Neural crest cell (in vitro differentiated cells): ENCODE results near the gene HMGN5. TPM values are rescaled to one million over a fixed set of nuclear protein-coding genes. Genes with fewer than 3 reads are reported as not detected.

Experiments used
- DNase-seq: peaks from one replicate; pipeline ENCODE4 v3.0.0; 2021; ENCODE audit warnings: low read depth, mixed read lengths, low spot score
- H3K27ac Mint-ChIP-seq: one replicate; pipeline ENCODE4 v1.8.0; 2021; ENCODE audit warnings: mild to moderate bottlenecking, mixed read lengths; ENCODE audit not compliant: unreplicated experiment
- H3K27me3 Mint-ChIP-seq: 2 replicates; pipeline ENCODE4 v1.8.0; 2021; ENCODE audit warnings: low read depth, mild to moderate bottlenecking, mixed read lengths
- H3K36me3 Mint-ChIP-seq: 2 replicates; pipeline ENCODE4 v1.8.0; 2021; ENCODE audit warnings: low read depth, mild to moderate bottlenecking, mixed read lengths
- H3K4me1 Mint-ChIP-seq: 2 replicates; pipeline ENCODE4 v1.8.0; 2021; ENCODE audit warnings: mixed read lengths
- H3K4me3 Mint-ChIP-seq: one replicate; pipeline ENCODE4 v1.8.0; 2021; ENCODE audit warnings: mild to moderate bottlenecking, mixed read lengths
- H3K9me3 Mint-ChIP-seq: 2 replicates; pipeline ENCODE4 v1.8.0; 2021; ENCODE audit warnings: mixed read lengths
- CTCF ChIP-seq: fragments of 200-600 bp; sonication (generic); conservative IDR thresholded peaks from 2 replicates; pipeline ENCODE4 v1.5.0; 2021; ENCODE audit warnings: antibody characterized with exemption, mild to moderate bottlenecking
- total RNA-seq: library from RNA; stranded (reverse); gene quantifications from 2 replicates; pipeline ENCODE4 v1.2.1, GENCODE V29; 2021

The HMGN5 gene
- total RNA-seq, 1 donor from 2014 or later, result 5.0 TPM

DNA sequence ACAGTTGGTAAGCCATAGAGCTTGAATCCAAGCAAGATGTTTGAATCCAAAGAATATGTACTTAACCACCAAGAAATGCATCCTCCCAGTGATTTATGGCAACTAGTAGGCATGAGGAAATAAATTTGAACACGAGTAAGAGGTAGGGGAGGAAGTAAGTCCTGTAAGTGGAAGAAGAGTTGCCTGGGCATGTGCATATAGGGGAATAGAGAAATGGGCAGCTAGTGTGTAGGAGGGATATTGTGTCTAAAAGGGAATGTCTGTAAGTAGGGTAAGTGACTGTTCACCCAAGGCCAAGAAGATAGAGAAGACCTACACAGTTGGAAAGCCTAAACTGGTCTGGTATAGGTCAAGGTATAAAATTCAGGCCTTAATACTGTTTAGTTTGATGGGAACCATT is 4.8 kb upstream of the HMGN5 start:
- TF ChIP-seq CTCF, result no peak
- Mint-ChIP-seq H3K4me3 (no peak overlapping the region), H3K27me3 (no peaks in the 10 kb centered on the region), H3K27ac (no peak overlapping the region), H3K4me1 (peaks cover 22% of the 10 kb centered on the region), H3K9me3 (peaks cover 17% of the 10 kb centered on the region), H3K36me3 (peaks cover 25% of the 10 kb centered on the region)
- DNase-seq, result no peak

- no peak overlapping the region for H3K4me3 Mint-ChIP-seq
- H3K9me3 Mint-ChIP-seq, result peaks cover 14% of the 10 kb centered on the region
- no peak for DNase-seq
- no peaks in the 10 kb centered on the region for H3K27me3 Mint-ChIP-seq
- no peak overlapping the region for H3K27ac Mint-ChIP-seq
- peaks cover 19% of the 10 kb centered on the region for H3K36me3 Mint-ChIP-seq
- H3K4me1 Mint-ChIP-seq, result peaks cover 29% of the 10 kb centered on the region
- no peak for TF ChIP-seq CTCF
Observed at GRCh38 chrX:81205551-81205950, 3.8 kb upstream of the HMGN5 start.

DNA sequence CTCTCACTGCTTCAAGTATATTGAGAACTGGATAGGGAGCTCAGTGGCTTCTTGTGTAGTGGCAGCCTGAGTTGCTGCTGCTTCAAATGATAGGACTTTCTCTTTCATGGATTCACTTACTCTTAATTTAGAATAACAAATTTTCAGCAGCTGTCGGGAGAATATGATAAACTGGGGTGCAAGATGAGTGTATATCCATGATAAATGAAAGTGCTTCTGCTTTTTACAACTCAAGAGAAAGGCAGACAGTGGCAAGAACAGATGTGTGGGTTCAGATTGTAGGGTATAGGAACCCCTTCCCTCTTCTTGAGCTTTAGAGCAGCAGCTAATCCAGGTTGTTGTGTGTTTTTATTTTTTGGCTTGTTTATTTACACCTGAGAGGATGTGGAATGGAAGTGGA is 1.2 kb upstream of the HMGN5 start:
- Mint-ChIP-seq H3K9me3 (peaks cover 12% of the 10 kb centered on the region), H3K4me1 (peaks cover 29% of the 10 kb centered on the region), H3K4me3 (peak overlapping the region; percentile 93), H3K36me3 (peaks cover 17% of the 10 kb centered on the region), H3K27me3 (no peaks in the 10 kb centered on the region), H3K27ac (peak overlapping the region; percentile 40)
- no peak for TF ChIP-seq CTCF
- no peak for DNase-seq

GRCh38 chrX:81202456-81202819 is 725 bp upstream of the HMGN5 start:
- peak overlapping the region; percentile 98 for H3K27ac Mint-ChIP-seq
- peaks cover 11% of the 10 kb centered on the region for H3K9me3 Mint-ChIP-seq
- peak overlapping the region; percentile 93 for H3K4me3 Mint-ChIP-seq
- DNase-seq, result no peak
- peaks cover 14% of the 10 kb centered on the region for H3K36me3 Mint-ChIP-seq
- H3K27me3 Mint-ChIP-seq, result no peaks in the 10 kb centered on the region
- TF ChIP-seq CTCF, result no peak
- peaks cover 29% of the 10 kb centered on the region for H3K4me1 Mint-ChIP-seq

- Mint-ChIP-seq H3K27ac (peak overlapping the region; percentile 98), H3K4me3 (peak overlapping the region; percentile 93), H3K9me3 (peaks cover 6% of the 10 kb centered on the region), H3K27me3 (no peaks in the 10 kb centered on the region), H3K36me3 (peaks cover 8% of the 10 kb centered on the region), H3K4me1 (peaks cover 29% of the 10 kb centered on the region)
- no peak for DNase-seq
- no peak for TF ChIP-seq CTCF
Observed at GRCh38 chrX:81201071-81201470, 642 bp downstream of the HMGN5 start.

DNA sequence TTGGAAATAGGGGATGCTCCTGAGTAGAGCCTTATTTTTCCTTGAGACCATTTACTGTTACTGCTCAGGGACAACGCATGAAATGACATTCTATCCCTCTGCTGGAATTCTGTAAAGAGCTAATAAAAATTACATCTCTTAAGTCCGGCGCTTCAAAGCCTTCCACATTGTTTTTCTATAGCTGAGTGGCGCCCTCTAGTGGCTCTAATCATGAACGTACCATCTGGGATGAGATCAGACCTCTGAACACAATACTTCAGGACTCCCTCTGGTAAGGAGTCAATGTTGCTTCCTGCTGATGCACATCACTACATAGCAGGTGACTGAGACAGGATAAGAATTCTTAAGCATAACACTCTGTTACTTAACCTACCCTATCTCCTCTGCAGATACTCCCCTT is 6.0 kb downstream of the HMGN5 start:
- peak; percentile 71 for TF ChIP-seq CTCF

More for the DNA sequence above, 6.0 kb downstream of the HMGN5 start:
- Mint-ChIP-seq H3K36me3 (no peaks in the 10 kb centered on the region), H3K9me3 (peaks cover 7% of the 10 kb centered on the region), H3K4me3 (peak overlapping the region; percentile 39), H3K27ac (no peak overlapping the region), H3K4me1 (peaks cover 7% of the 10 kb centered on the region), H3K27me3 (no peaks in the 10 kb centered on the region)
- DNase-seq, result peak; percentile 53
